ENCODE data around the gene LETM1.

The LETM1 gene

DNA sequence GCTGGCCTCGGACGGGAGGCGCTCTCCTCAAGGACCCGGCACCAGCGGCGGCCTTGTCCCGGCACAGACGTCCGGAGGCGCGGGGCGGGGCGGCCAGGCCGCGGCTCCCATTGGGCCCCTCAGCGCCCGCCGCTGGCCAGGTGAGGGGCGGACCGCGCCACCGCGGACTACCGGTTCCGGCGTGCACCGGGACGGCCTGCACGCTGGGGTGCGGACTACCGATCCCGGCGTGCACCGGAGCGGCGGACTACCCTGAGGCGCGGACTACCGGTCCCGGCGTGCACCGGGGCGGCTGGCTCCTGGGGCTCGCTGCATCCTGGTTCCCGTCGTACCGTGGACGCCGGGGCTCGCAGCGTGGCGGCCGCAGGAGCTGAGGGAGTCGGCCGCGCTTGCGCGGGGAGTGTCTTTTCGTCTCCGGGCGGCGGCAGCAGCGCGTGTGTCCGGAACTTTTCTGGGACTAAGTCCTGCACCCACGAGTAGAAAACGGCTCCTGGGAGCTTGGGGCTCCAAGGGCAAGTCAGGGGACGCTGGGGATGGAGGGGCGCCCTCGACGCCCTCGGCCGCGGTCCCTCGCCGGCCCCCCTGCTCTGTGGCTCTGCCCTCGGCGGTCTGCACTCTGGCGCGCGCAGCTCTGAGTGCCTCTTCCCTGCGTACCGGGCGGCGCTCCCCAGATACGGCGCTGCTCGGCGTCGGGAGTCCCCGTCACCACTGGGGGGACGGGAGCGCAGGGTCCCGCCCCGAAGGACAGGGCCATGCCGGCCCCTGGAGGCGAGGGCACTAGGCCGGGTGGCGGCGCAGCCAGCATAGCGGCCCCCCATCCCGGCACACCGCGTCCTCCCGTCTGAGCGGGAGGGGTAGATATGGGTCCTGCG, at the start of gene LETM1:
Gene LETM1, minus strand, starts transcription at position 86 of the 872 bp plus-strand sequence. CDS start 206 bp downstream, outside the sequence.
- DNase-seq, result peak; percentile 94

DNA sequence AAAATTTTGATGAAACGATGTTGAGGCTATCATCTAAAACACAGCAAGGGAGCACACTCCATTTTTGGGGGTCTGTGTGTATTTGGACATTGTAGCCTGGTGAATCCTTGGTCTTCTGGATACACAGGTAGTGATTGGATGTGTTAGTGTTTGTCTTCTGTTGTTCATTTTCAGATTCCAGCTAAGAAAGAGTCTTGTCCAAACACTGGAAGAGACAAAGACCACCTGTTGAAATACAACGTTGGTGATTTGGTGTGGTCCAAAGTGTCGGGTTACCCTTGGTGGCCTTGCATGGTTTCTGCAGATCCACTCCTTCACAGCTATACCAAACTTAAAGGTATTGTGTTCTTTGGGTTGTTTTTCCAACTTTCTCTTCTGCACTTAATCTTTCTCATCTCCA, 48.1 kb upstream of the LETM1 start:
- DNase-seq, result no peak

DNA sequence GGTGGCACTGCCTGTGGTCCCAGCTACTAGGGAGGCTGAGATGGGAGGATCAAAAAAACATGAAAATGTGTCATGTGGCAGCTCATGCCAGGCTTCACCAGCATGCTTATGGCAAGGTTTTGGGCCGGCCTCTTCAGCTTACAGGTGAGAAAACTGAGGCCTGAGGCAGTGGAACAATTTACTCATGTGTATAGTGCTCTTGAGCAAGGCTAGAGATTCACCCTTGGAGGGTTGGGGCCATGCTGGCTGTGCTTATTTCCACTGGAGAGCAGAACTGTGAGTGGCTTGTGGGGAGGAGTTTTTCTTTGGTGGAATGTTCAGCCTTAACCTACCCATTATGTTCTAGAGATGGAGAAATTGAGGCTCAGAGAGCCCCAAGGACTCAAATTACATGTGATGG, 47.1 kb upstream of the LETM1 start:
- no peak for DNase-seq

DNA sequence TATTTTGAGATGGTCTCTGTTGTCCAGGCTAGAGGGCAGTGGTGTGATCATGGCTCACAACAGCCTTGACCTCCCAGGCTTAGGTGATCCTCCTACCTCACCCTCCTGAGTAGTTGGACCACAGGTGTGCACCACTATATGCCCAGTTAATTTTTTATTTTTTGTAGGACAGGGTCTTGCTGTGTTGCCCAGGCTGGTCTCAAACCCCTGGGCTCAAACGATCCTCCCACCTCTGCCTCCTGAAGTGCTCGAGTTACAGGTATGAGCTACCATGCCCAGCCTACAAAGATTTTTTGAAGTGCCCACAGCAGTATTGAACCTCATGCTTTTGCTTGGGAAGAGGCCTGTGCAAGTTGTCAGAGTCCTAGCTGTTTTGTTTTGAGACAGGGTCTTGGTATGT, 46.3 kb upstream of the LETM1 start:
- no peak for DNase-seq

DNA sequence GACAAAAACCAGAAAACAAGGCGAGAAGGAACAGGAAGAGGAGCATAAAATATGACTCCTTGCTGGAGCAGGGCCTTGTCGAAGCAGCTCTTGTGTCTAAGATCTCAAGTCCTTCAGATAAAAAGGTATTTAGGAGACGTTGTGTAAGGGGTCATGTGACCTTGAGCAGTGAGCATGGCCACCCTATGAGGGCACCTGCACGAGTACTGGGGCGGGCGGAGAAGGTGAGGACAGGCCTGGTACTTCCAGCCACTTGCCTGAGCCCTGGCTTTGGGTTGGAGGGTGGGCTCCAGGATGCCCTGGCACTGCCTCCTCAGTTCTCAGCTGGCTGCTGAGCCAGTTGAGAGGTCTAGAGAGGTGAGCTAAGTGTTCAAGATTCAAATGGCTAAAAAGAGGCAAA, 45.2 kb upstream of the LETM1 start:
- DNase-seq, result no peak

DNA sequence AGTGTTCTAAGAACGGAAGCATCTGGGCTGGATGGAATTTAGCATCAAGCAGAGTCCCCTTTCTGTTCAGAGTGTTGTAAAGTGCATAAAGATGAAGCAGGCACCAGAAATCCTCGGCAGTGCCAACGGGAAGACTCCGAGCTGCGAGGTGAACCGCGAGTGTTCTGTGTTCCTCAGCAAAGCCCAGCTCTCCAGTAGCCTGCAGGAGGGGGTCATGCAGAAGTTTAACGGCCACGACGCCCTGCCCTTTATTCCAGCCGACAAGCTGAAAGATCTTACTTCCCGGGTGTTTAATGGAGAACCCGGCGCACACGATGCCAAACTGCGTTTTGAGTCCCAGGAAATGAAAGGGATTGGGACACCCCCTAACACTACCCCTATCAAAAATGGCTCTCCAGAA, 44.7 kb upstream of the LETM1 start:
- DNase-seq, result no peak

DNA sequence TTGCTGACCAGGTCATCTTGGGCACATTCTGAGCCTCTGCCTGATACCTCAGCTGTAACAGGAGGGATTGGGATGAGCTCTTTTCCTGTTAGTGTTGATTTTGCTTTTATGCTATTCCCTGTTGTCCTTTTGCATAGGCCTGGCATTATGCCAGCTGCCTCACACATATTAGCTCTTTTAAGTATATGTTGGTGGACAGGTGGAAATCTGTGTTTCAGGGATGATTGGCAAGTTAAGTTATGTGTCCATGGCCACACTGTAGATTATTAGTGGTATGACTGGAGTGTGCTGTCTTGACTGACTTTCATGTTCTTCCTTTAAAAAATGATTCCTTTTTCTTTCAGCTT, 44.1 kb upstream of the LETM1 start:
- DNase-seq, result no peak

DNA sequence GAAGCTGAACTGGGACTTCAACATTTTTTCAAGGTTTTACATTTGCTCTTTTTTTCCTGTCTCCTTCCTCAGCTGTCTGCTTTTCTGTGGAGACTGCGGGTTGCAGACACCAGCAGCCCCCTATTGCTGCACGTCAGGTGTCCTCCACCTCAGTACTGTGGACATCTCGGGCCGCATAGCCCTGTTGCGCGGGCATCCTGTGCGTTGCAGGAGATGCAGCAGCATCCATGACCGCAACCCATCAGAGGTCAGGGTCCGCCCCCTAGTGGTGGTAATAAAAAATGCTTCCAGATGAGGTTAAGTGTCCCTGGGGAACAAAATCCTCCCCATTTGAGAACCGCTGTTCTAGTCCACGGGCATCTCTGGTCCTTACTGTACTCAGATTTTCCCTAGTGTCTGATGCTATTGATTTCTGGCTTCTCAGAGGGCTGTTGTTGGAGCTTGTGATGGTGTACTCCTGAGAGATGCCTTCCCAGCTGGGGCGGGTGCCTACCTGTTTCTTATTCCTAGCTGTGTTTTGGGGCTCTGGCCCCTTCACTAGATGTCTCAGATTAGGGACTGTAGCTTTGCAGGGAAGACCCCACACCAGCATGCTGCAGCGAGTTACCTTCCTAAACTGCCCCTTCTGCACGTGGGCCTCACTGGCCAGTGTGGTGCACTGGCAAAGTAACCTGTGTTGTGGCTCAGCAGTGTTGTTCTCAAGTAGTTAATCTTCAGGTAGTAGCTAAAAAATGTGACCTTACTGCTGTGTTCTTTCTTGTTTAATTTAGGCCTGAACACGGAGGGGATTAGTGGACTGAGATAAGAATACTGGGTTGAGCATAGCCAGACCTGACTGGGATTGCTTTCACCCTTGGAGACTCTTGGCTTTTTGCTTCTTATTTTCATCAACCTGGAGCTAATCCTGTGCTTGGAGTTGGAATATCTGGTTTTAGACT, 43.5 kb upstream of the LETM1 start:
- DNase-seq, result peak; percentile 82

DNA sequence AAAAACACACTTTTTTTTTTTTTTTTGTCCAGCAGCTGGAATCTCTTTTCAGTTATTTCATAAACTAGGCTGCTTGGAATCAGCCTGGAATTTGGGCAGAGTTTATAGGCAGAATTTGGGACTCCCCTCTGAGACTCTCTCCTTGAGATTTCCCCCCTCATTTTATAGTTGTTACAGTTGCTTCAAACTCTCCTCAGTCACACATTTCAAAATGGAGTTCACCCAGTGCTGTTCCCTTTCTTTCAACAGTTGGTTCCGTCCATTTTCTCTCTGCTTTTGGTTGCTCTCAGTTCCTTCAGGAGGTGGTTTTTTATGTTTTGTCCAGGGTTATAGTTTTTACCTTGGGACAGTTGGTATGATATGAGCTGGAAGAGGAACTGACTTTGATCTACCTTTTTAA, 42.7 kb upstream of the LETM1 start:
- no peak for DNase-seq

DNA sequence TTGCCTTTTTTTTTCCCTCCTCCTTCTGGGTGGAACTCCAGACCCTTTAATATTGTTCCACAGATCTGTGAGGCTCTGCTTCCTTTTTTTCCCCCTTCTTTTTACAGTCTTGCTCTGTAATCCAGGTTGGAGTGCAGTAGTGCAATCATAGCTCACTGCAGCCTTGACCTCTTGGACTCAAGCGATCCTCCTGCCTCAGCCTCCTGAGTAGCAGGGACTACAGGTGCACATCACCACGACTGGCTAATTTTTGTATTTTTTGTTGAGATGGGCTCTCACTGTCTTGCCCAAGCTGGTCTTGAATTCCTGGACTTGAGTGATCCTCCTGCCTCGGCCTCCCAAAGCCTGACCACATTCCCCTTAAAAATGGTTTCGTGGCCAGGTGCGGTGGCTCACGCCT, 42.1 kb upstream of the LETM1 start:
- no peak for DNase-seq

DNA sequence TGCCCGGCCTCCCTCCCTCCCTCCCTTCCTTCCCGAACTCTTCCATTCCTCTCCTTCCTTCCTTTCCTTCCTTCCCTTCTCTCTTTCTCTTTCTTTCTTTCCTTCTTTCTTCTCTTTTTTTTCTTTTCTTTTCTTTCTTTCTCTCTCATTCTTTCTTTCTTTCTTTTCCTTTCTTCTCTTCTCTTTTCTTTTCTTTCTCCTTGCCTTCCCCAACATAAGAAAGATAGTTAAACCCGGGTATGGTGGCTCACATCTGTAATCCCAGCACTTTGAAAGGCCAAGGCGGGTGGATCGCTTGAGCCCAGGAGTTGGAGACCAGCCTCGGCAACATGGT, 40.7 kb upstream of the LETM1 start:
- no peak for DNase-seq

DNA sequence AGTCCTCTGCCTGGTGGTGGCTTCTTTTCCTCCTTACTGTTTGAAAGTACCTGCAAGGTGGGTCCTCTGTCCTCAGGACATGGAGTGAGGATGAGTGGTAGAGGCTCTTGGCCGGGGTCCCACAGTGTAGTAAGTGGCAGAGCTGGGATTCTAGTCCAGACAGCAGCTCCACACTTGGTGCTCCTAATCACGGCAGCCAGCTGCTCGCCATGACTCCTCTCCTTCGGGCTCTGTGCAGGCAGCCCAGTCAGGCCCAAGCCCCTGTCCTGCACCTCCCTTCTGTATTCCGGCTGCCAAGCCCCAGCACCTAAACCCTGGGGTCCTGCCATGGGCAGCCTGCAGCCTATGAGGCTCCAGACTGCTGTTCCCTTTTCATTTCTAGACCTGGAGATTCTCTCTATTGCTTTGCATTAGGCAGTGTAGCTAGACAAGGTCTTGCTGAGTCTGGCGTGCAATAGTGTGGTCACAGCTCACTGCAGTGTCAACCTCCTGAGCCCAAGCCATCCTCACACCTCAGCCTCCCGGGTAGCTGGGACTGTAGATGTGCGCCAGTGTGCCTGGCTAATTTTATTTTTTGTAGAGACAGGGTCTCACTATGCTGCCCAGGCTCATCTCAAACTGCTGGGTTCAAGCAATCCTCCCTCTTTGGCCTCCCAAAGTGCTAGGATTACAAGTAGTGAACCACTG, 40.2 kb upstream of the LETM1 start:
- DNase-seq, result no peak

DNA sequence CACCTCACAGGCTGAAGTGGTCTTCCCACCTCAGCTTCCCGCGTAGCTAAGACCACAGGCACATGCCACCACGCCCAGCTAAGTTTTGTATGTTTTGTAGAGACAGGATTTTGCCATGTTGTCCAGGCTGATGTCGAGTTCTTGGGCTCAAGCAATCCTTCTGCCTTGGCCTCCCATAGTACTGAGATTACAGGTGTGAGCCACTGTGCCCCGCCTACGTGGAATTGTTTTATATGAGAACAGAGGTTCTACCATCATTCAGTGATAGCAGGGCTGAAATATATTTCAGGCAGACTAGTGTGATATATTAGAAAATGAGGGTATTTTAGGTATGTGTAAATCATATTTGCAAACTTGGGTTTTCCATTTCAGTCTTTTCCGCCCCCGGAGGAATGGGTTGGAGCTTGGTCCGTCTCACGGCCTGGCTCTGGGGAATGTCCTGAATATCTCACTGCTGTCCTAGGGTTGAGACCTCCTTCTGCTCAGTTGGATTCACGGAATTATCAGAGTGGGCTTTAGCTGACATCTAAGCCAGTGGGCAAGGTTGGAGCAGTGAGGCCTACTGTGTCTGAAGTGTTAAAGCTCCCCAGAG, 35.1 kb upstream of the LETM1 start:
- DNase-seq, result no peak

DNA sequence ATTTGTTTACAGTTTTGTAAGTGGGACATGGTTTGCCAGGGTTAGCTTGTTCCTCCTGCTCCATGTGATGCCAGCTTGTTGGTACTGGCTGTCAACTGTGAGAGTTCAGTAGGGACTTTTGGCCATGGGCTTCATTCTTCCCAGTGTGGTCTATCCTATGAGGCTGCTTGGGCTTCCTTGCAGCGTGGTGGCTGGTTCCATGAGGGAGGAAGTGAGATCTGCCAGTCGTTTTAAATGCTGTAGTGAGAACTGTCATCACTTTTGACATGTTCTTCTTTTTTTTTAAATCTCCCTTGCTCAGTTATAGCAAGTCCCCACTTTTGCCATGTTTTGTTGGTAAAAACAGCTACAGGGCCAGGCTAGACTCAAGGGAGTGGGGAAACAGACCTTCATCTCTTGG, 31.1 kb upstream of the LETM1 start:
- DNase-seq, result no peak

DNA sequence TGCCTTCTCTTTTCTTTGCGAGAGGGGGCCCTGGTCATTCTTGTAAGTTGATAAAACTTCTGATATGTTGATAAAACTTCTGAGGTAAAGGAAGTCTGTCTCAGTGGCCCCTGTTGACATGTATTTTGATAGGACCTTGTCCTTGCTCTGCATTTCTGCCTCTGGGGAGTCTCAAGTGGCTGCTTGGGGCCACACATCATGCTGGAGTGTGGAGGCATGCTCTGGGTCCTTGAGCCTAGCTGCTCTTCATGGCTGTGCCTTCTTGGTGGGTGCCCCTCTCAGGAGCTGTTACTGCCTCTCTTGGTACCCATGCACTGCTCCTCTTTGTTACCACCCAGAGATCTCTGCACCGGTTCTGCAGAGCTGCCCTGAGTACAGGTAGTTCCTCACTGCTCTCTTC, 29.5 kb upstream of the LETM1 start:
- no peak for DNase-seq

DNA sequence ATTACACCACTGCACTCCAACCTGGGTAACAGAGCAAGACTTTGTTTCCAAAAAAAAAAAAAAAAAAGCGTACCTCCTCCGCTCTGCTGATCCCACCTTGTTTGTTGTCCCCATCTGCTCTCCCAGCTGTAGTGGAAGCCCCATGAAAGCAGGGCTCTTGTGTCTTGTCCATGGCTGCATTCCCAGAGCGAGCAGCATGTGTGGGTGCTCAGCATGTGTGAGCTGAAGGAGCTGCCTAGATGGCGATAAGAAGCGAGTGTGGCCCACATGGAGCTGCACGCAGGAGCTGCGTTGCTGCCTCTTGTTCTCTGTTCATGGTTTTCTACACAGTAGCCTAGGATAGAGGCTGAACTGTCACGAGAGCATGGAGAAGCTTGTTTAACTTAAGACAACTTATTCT, 27.6 kb upstream of the LETM1 start:
- no peak for DNase-seq

DNA sequence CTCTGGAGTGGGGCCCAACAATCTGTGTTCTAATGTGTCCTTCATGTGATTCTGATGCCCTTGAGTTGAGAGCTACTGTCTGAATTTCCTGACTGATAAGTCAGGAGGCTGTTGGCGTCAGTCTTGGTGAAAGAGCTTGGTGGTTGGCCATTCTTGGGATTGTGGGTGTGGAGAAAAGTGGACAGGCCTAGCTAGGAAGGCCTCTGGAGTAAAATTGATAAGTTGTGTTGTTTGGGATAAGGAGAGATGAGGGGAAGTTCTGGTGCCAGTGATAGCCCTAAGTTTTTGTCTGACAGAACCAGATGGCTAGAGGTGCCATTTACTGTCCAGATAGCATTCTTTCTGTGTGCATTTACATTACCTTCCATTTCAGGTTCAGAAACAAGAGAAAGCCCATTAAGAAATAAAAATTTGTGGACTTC, 26.9 kb upstream of the LETM1 start:
- no peak for DNase-seq

DNA sequence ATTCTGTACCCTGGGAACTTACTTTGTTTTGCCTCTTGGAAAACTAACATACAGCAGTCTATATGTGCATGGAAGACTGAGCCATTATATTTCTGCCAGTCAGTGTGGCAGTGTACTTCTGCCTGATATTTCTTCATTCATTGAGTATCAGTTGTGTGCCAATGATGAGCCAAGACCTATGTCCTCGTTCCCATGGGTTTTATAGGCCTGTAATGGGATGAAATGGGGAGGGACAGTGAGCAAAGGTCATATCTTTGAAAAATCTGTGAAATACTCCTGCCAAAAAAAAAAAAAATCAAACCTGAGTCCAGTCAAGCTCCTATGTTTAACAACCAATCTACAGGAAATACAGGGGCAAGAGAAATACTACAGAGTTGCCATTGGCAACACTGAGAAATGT, 24.4 kb upstream of the LETM1 start:
- no peak for DNase-seq

DNA sequence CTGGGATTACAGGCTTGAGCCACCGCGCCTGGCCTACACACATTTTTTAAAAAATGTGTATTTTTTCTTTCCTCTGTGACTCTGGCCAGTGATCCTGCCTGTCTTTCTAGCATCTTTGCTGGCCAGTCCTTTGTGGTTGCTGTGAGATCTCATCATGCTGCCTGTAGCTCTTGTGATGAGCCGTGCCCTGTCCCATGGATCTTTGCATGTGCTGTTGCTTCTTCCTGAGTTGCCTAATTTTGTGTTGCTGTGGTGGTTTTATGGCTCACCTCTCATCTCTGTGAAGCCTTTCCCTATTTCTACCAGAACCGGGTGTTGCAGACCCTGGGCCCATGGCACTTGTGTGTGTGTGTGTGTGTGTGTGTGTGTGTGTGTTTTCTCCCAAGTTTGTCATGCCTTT, 23.5 kb upstream of the LETM1 start:
- DNase-seq, result no peak

DNA sequence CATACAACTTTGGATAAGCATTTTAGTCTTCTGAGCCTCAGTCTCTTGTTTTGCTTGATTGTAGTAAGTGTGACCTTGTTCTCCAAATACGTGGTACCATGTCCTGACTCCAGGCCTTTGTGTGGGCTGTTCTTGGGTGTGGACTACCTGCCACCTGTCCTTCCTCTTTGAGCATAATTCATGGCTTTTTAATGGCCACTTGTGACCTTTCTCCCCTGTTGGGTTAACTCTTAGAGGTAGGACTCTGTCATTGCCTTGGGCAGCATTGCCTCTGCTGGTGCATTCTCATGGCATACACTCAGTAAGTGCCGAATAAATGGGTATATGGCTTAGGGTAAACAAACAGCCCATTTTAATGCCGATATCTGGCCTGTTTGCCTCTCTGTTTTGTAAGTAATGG, 18.2 kb upstream of the LETM1 start:
- DNase-seq, result no peak

DNA sequence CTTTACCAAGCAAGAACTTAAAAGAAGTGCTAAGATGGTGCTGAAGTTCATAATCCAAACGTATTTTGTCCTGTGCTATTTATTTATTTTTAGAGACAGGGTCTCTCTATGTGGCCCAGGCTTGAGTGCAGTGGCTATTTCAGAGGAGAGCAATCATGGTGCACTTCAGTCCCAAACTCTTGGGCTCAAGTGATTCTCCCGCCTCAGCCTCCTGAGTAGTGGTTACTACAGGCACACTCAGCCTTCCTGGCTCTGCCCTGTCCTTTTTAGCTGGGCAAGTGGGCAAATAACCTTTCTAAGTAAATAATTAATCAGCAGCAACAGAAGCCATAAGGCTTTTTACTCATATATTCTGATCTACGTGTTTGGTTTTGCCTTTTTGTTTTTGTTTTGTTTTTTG, 17.8 kb upstream of the LETM1 start:
- DNase-seq, result no peak

DNA sequence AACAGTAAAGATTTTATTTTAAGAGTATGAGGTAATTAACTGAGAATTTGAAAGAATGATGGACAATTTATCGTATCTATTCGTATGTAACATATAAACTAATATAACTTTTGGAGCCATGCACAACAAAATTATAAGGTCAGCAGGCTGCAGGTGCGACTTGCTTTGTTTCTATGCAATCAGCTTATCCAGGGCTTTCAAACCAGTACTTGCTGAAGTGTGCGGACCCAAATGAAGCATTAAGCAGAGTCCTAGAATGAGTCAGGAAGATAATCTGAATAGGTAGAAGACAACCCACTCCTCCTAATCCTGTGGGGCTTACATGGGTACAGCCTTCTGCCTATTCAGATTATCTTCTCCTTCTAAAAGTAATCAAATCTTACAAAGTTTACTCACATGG, 17.3 kb upstream of the LETM1 start:
- DNase-seq, result no peak

DNA sequence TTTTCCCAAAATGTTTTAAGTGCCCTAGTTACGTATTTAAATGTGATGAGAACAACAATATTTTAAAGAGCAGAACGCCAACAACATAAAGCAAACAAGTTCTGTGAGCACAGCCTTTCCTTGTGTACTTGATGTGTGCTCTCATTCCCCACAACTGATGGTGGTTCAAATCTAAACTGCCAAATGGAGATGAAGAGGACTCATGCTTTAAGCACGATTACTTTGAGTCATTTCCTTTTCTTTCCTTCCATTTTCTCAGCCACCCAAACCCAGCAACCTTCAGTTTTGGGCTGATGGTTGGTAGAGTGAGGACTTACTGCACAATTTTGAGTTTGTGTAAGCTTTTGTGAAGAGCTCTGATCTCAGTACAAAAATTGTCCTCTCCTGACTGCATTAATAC, 16.9 kb upstream of the LETM1 start:
- peak; percentile 25 for DNase-seq
